ENCODE results near the gene NHSL1.
A peak's percentile ranks its signal among the peaks of the same experiment; 100 is the strongest.

Gene NHSL1

DNA sequence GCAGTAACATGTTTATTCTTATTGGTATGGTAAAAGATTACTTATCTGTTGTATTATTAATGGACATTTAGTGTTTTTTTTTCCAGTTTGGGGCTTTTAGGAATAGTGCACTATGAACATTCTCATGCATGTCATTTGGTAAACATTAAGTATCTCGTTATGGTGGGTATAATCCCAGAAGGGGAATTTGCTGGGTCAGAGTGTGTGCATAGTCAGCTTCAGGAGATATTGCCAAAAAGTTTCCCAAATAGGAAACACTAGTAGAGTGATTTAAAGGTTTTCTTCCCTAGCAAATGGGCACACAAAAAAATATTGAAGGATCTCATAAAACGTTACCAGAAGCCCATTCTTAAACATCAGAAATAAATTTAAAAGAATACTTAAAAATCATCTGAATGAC is 25.2 kb upstream of the NHSL1 start:
- DNase-seq (ENCODE audit: low read depth): no peak

DNA sequence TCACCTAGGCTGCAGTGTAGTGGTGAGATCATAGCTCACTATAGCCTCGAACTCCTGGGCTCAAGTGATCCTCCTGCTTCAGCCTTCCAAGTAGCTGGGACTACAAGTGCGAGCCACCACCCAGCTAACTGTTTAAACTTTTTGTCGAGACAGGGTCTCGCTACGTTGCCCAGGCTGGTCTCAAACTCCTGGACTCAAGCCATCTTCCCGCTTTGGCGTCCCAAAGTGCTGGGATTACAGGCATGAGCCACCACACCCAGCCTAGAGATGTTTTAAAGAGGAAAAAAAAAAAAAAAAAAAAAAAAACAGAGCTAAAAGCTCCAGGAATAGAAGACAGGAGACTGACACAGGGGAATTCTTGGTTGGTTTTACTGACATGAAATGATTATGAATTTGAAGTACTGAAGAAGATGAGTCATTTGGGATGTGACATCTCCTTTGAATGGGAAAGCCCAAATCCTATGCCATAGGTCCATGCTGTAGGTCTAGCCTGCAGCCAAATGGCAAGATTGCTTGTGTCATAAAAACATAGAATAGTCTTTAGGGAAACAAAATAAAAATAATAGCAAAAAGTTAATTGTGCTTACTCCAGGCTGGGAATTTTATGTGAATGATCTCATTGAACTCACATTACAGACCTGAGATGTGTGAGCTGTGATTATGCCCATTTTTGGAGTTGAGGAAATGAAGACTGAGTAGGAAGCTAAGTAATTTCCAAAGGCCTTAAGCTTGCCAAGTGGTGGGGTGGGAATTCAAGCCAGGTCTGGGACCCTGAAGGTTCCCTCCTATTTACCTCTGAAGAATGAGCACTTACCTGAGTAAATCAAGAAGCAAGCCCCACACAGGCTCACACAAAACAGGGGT is 24.3 kb upstream of the NHSL1 start:
- no peak for DNase-seq (ENCODE audit: low read depth)

DNA sequence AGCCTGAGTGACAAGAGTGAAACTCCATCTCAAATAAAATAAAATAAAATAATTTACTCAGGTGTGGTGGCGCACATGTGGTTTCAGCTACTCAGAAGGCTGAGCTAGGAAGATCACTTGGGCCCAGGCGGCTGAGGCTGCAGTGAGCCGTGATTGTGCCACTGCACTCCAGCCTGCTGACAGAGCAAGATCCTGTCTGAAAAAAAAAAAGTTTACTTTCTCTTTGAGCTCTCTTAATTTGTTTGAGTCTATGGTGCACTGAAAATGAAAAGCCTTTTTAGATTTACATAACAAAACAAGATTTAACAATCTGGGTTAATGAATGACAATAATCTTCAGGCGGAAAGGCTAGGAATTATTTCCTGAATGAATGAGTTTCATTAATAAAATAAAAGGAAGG is 23.3 kb upstream of the NHSL1 start:
- no peak for DNase-seq (ENCODE audit: low read depth)

DNA sequence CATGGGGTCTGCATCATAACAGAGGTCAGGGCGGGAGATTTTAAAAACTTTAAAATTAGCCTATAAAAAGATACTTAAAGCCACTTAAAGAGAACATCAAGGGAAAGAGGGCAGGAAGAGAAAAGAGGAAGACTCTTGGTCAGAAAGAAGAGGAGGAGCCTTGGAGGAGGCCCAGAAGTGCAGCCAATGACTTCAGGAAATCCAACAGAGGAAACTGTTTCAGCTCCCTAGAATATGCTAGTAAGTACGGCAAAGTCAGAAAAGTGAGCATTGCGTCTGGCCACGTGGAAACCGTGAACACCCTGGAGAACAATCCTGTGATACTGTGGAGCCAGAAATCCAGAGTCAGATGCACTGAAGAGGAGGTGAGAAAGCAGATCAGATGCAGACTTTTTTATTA is 22.5 kb upstream of the NHSL1 start:
- DNase-seq (ENCODE audit: low read depth): no peak

DNA sequence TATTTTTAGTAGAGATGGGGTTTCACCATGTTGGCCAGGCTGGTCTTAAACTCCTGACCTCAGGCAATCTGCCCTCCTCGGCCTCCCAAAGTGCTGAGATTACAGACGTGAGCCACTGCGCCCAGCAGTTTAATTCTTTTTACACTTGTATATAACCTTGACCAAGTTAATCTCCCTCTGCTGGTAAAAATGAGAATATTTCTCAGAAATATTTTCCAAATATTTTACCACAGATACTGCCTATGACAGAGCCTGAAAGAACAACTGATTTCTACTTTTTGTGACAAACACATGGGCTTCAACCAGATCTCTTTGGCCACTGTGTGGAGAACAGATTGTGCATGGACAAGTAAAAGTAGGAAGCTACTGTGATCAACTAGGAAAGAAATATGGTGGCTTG is 21.2 kb upstream of the NHSL1 start:
- DNase-seq (ENCODE audit: low read depth): no peak

DNA sequence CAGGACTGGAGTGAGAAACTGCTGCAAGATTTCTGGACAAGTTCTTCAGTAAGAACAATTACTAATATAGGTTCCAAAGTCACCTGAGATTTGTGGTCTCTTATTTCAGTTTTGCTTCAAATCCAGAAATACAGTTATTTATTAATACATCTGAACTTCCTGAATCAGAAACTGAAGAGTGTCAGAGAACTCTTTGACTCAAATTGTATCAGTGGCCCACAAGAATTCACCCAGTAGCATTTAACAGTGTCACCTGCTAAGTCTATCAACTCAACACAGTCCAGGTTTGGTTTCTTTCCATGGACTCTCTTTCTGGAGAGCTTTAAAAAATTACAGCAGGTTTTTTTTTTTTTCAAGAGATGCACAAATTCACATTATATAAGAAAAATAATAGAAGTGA is 18.8 kb upstream of the NHSL1 start:
- no peak for DNase-seq (ENCODE audit: low read depth)

DNA sequence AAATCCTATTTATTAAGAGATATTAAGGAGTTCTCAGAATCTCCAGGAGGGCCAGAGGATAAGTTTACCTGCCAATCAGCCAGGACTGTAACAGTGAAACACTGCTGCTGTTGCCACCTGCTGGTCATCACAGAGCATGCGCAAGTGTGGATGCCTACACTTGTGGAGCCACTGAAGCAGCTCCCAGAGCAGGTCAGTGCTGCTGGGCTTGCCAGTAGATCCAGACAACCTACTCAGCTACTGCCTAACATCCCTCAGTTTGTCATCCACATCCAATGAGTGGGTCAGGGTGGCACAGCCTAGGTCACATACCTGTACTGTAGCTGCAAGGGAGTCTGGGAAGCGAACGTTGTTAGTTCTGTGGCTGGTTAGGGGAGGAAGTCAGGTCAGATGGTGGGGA is 18.3 kb upstream of the NHSL1 start:
- peak; percentile 20 for DNase-seq (ENCODE audit: low read depth)

DNA sequence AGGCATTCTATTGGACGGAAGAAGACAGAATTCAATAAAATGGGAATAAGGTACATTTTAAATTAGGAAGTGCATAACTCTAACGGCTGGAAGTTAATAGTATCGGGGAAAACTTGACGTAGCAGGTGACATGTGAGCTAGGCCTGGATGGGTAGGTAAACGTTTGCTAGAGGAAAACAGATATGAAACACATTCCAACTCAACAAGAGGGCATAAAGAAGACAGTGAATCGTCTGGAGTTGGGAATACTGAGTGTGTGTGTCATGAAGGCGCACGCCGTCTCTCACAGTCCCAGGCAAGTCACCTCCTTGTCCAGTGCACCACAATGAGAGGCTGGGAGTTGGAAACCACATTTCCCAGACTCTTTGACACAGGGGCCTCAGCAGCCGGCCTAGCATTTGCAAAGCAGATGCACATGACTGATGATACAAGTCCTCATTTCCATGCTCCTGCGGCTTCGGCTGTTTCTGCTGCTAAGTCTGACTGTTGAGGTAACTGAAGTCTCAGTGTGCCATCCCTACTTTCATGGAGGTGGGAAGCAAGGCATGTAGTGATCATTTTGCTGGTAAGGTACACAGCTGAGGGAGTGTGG is 16.5 kb upstream of the NHSL1 start:
- no peak for DNase-seq (ENCODE audit: low read depth)

DNA sequence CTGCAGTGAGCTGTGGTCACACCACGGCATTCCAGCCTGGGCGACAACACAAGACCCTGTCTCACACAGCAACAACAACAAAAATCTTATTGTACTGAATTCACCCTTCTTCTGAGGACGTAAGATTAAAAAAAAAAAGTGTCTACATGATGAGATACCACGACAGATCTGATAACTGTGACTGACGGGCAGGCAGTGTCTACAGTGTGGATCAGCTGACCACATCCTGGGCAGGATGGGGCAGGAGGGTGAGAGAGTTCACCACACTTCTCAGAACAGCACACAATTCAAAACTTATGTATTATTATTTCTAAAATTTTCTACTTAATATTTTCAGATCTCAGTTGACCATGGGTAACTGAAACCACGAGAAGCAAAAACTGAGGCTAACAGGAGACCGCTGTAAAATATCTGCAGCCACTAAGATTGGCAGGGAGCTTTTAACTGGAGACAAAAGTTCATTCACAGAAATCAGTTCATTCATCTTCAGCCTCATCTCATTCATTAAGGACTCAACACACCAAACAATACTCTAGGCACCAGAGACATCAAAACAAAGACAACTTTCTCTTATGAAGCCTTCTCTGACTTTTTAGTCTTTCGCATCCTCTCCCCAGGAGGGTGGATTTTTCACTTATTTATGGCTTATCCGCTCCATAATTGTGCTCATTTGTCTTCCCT is 15.7 kb upstream of the NHSL1 start:
- no peak for DNase-seq (ENCODE audit: low read depth)

DNA sequence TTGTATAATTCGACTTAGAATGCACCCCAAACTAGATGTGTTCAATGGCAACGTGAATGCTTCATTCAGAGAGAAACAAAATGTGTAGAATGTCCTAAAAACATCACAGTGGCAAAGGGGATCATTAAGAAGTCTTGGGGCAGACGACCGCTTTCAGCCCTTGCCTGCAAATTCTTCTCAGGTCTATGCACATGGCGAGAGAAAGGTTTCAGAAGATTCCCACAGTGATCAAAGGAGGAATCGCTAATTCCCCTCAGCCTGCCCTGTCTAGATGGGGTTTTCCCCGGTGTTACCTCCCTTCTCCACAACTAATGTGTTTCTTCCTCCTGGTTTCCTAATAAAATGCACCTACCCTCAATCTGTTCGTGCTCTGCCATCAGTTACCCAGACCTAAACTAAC is 13.3 kb upstream of the NHSL1 start:
- no peak for DNase-seq (ENCODE audit: low read depth)

DNA sequence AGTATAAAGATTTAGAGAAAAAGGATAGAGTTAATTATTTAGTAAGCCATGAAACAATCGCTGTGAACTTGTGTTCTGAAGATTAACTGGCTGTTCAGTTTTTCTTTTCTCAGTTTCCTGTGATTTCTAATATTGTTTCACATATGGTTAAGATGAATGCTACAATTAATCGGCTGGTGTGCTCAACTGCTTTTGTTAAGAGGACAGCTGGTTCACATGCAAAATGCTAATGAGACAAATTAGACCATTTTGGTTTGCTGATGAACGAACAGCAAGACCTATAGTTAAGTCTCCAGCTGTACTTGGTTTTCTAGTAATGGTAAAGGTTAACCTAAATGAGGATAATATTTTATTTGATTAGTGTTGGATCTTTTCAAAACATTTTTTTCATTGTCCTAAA is 10.8 kb upstream of the NHSL1 start:
- DNase-seq (ENCODE audit: low read depth): no peak

DNA sequence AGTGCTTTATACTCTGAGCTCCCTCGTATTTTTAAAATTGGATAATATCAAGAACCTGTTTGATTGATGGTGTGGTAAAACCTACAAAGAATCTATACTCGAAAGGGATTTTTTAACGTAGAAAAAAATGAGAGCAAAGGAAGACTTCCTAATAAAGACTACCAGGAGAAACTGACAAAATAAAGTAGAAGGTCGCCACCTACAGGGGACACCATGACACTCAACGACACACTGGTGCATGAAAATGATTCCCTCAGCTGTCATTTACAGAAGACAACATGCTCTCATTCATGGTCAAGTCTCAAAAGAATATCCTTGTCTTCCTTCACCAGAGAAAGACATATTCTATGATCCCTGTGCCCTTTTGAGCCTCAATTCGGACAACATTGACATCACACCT is 10.1 kb upstream of the NHSL1 start:
- DNase-seq (ENCODE audit: low read depth): no peak

DNA sequence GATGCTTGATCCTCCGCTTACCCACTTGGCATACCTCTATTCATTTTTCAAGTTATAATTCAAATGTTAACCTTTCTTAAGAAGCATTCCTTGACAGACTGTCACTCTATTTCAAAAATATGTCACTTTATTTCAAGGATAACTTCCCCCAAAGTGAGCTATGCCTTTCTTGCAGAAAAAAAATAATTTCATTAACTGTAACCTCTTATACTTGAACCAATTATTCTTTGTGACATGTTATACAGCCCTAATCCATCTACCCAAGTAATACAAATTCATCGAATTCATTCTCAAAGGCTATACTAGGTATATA is 9.3 kb upstream of the NHSL1 start:
- DNase-seq (ENCODE audit: low read depth): no peak

DNA sequence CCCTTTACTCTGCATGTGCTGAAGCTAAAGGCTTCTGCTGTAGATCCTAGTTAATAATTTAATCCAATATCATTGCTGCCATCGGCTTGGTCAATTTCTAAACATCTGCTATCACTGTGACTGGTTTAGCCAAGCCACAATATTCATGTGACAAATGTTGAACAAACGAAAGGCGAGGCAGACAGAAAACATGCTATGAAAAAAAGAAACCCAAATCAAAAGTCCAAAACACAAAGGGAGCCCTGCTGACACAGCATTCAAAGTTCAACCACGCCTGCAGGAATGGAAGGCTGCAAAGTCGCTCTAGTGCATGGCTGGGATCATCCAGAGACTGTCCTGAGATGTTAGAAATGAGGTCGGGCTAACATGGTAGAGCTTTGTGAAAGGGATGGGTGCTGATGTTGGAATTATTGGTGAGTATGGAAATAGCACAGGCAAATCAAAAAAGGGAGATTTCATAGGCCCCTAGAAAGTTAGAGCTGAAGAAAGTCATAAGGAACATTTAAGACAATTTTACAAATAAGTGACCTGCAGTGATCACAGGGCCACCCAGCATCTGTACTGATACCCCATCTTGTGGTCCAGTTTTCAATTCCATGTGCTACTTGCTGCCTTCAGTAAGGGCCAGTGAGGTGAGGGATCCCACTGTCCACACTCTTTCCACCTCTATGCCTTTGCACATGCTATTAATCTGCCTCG is 8.8 kb upstream of the NHSL1 start:
- no peak for DNase-seq (ENCODE audit: low read depth)

DNA sequence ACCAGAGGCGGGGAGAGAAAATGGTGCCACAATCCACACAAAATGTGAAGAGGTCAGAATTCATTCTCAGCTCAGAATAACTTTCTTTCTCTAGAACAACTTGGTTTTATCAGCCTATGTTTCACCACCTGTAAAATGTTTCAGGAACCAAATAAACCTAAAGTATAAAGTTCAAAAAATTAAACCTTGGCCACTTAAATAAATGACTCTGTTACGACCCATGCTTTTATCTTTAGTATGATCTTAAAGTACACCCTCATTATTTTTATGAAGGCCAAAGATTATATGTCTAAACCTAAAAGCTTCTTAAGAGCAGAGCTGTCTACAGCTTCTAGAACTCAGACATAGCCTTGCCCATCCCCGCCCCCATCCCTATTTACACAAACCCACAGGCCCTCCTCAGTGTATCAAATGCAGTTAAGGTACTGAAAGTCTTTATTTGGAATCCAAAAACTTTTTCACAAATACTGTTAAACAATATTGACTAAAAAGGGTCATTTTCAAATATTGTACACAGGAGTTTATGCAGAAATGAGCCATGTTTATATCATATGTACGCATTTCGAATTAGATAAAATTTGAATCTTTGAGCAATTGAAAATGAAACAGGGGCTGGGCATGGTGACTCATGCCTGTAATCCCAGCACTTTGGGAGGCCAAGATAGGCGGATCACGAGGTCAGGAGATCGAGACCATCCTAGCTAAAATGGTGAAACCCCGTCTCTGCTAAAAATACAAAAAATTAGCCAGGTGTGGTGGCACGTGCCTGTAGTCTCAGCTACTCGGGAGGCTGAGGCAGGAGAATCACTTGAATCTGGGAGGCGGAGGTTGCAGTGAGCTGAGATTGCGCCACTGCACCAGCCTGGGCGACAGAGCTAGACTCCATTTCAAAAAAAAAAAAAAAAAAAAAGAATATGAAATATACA is 5.7 kb upstream of the NHSL1 start:
- DNase-seq (ENCODE audit: low read depth): no peak

DNA sequence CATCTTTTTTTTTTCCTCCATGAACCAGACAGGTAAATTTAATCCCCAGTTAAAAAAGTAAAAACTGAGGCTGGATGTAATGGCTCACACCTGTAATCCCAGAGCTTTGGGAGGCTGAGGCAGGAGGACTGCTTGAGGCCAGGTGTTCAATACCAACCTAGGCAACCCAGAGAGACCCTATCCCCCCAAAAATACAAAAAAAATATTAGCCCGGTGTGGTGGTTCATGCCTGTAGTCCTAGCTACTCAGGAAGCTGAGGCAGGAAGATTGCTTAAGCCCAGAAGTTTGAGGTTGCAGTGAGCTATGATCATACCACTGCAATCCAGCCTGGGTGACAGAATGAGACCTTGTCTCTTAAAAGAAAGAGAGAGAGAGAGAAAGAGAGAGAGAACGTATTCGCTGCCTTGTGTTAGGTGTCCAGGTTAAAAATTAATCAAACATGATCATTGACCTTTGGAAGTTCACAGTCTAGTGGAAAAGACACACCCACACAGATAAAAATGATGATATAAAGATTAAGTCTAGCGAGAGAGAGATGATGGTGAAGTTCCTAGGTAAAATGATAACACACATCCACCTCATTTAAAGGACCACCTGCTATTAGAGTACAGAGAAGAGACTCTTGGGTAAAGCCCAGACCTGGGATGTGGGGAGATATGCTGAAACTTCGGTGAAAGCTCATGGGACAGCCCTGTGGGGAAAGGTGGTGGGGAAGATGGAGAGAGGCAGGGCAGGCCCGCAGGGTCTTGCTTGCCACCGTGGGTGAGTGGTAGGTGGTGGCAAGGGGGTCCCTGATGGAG is 4.8 kb upstream of the NHSL1 start:
- no peak for DNase-seq (ENCODE audit: low read depth)

DNA sequence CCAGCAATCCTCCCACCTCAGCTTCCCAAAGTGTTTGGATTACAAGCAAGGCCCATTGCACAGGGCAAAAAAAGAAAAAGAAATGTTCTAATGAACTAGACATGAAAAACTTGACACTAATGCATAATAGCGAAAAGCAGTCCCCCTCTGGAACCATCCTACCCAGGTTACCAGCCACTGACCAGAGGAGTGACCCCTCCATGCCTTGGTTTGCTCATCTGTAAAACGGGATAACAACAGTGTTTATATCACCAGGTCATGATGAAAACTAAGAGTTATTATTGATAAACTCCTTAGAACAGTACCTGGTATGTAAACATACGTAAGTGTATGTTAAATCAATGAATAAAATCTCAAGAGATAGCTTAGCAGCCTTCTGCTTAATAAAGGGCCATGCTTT is 3.3 kb upstream of the NHSL1 start:
- no peak for DNase-seq (ENCODE audit: low read depth)

DNA sequence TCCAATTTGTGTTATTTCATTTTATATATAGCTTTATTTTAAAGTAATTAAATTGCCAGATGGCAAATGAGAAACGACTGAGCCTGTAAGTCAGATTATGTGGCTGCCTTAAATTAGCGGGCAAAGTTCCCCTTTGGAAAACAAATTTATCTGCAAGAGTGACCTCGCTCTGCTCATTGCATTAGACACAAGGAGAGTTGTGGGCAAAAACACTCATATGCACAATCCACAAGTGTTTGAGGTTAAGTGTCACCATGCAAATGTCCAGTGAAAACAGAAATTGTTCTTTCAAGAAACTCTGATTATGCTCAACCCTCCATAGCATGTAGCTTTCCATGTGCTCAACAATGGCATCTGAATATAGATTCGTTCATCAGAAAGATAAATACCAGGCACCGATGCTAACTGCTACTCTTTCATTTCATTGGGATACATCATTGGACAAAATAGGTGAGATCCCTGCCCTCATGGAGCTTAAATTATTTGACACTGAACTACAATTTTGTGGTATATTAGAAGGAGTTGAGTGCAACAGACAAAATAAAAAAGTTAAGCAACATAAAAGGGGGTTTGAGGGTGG is 1.7 kb upstream of the NHSL1 start:
- no peak for DNase-seq (ENCODE audit: low read depth)

DNA sequence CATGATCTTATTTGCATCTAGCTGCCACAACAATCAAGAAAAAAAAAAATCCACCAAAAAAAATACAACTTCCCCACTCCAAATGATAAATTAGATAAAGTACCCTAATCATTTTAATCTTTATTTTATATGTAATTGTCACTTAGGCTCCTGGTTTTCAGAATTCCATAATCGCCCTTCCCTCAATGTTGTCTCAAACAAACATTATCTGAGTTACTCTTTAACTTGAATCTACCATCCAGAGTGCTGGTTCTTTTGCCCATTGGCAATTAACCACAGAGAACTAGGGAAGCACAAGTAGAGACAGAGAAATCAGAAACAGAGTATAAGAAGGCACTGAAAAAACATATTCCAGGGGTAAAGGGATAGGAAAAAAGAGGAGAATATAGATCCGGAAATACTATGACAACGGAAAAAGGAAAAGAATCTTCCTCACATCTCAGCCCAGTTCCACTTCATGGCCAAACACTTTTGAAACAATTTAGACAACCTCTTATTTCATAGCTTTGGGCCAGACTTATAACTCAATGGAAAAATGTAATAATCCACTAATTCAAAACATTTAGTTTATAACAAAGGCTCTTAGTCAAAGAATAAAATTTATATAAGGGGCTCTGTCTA is 861 bp upstream of the NHSL1 start:
- no peak for DNase-seq (ENCODE audit: low read depth)

DNA sequence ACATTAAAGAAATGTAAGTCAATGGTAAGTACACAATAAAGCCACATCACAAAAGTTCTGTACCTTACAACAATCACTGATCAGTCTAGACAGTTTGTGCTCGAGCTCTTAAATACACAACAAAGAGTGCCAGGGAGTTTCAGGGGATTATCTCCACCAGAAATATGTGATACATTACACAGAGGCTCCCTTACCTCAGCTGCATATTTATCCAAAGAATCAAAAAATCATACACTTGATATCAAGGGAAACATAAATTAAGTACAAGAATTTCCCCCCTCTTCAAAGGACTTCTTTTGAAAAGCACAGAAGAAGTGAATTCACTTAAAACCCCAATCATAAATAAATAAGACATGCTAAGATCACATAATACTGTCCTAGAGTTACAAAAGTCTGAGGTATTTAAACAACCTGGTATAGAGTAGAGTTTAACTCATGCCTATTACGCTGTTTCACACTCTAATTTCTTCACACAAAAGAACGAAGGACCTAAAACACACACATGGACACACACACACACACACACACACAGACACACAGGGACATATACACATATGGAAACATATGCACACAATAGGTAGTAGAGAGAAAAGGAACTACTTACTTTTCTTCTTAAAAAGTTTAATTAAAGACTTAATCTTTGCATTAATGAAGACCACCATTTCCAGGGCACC is 528 bp downstream of the NHSL1 start:
- no peak for DNase-seq (ENCODE audit: low read depth)

All from activated T-cell treated with anti-CD3 and anti-CD28 coated beads for 48 hours (primary cell).